GM21737 (cell line): ENCODE measurements around the gene PCSK7.
"Not testable (repeated sequence)": the region's sequence is repeated elsewhere in the genome, so short reads cannot be mapped to it uniquely, and the experiment has no call there.

ENCODE experiments used
- ATAC-seq: cut with Tn5 transposase; IDR thresholded peaks from one replicate; pipeline ENCODE4 v1.9.1; 2021; ENCODE audit warnings: mild to moderate bottlenecking, moderate library complexity; ENCODE audit not compliant: unreplicated experiment

Gene PCSK7

GRCh38 chr11:117231842-117232091 lies at the start of gene PCSK7:
PCSK7 (minus strand) TSS chr11:117232073; CDS start chr11:117229844, 2,229 bp downstream.
- no peak for ATAC-seq

- no peak for ATAC-seq
Observed at GRCh38 chr11:117281159-117281558, 49.3 kb upstream of the PCSK7 start.

GRCh38 chr11:117279711-117280376 lies 48.0 kb upstream of the PCSK7 start:
- ATAC-seq, result no peak

GRCh38 chr11:117278347-117278746 lies 46.5 kb upstream of the PCSK7 start:
- no peak for ATAC-seq

GRCh38 chr11:117273550-117274289 lies 41.8 kb upstream of the PCSK7 start:
- ATAC-seq, result no peak

- ATAC-seq, result not testable (repeated sequence)
Observed at GRCh38 chr11:117272175-117272574, 40.3 kb upstream of the PCSK7 start.

GRCh38 chr11:117271208-117271607 lies 39.3 kb upstream of the PCSK7 start:
- no peak for ATAC-seq

- no peak for ATAC-seq
Observed at GRCh38 chr11:117269856-117270255, 38.0 kb upstream of the PCSK7 start.

GRCh38 chr11:117265745-117266144 lies 33.9 kb upstream of the PCSK7 start:
- ATAC-seq, result no peak

GRCh38 chr11:117264624-117265323 lies 32.9 kb upstream of the PCSK7 start:
- not testable (repeated sequence) for ATAC-seq

- ATAC-seq, result no peak
Observed at GRCh38 chr11:117259417-117259816, 27.5 kb upstream of the PCSK7 start.

- ATAC-seq, result no peak
Observed at GRCh38 chr11:117258576-117258975, 26.7 kb upstream of the PCSK7 start.

- ATAC-seq, result no peak
Observed at GRCh38 chr11:117256573-117256972, 24.7 kb upstream of the PCSK7 start.

- ATAC-seq, result no peak
Observed at GRCh38 chr11:117255966-117256365, 24.1 kb upstream of the PCSK7 start.

GRCh38 chr11:117251506-117251905 lies 19.6 kb upstream of the PCSK7 start:
- ATAC-seq, result no peak

- no peak for ATAC-seq
Observed at GRCh38 chr11:117249571-117249970, 17.7 kb upstream of the PCSK7 start.

- ATAC-seq, result no peak
Observed at GRCh38 chr11:117248341-117248740, 16.5 kb upstream of the PCSK7 start.

GRCh38 chr11:117239295-117239694 lies 7.4 kb upstream of the PCSK7 start:
- no peak for ATAC-seq

- no peak for ATAC-seq
Observed at GRCh38 chr11:117238221-117238620, 6.3 kb upstream of the PCSK7 start.

- no peak for ATAC-seq
Observed at GRCh38 chr11:117232911-117233409, 1.1 kb upstream of the PCSK7 start.

- peak; percentile 63 for ATAC-seq
Observed at GRCh38 chr11:117232092-117232878, 412 bp upstream of the PCSK7 start, which contains the start of gene RNF214. RNF214 (plus strand) TSS chr11:117232671; CDS start chr11:117234273, 1,602 bp downstream.
